Measurements from ENCODE around the gene SORCS1.

Gene SORCS1

GRCh38 chr10:106919871-106920282 is 244.6 kb downstream of the SORCS1 start:
- Mint-ChIP-seq H3K9me3 (no peaks in the 10 kb centered on the region), H3K36me3 (ENCODE audit: low read depth) (no peaks in the 10 kb centered on the region), H3K4me1 (peaks cover 1% of the 10 kb centered on the region), H3K27me3 (ENCODE audit: low read depth, poor library complexity) (peaks cover under 1% of the 10 kb centered on the region), H3K27ac (no peak overlapping the region), H3K4me3 (no peak overlapping the region)
- no peak for DNase-seq
- no peak for TF ChIP-seq CTCF (IDR thresholded peaks at IDR 0.05)

GRCh38 chr10:106917452-106918055 is 247.0 kb downstream of the SORCS1 start:
- TF ChIP-seq CTCF (IDR thresholded peaks at IDR 0.05), result no peak
- H3K36me3 Mint-ChIP-seq (ENCODE audit: low read depth), result no peaks in the 10 kb centered on the region
- no peak overlapping the region for H3K27ac Mint-ChIP-seq
- peaks cover 13% of the 10 kb centered on the region for H3K4me1 Mint-ChIP-seq
- H3K9me3 Mint-ChIP-seq, result no peaks in the 10 kb centered on the region
- no peak for DNase-seq
- peaks cover 4% of the 10 kb centered on the region for H3K27me3 Mint-ChIP-seq (ENCODE audit: low read depth, poor library complexity)
- no peak overlapping the region for H3K4me3 Mint-ChIP-seq

DNA sequence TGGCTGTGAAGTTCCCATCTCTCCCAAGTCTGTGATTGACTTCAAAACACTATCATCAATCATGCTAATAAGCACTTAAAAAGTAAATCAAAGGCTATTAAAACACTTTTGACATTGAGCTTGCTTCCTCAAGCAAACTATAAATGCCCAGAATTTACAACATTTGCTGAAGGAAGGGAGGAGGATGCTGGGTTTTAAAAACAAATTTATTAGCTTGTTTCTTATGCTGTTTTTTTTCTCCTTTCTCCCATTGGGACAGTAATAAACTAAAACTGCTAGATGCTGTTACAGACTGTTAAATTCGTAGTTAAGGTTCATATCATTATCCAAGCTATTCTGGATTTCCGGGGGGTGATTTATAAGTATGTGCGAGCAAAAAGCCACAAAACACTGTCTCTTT is 250.5 kb downstream of the SORCS1 start:
- DNase-seq, result no peak
- H3K27me3 Mint-ChIP-seq (ENCODE audit: low read depth, poor library complexity), result peaks cover 7% of the 10 kb centered on the region
- no peaks in the 10 kb centered on the region for H3K9me3 Mint-ChIP-seq
- no peak overlapping the region for H3K27ac Mint-ChIP-seq
- peaks cover 16% of the 10 kb centered on the region for H3K4me1 Mint-ChIP-seq
- no peak overlapping the region for H3K4me3 Mint-ChIP-seq
- no peaks in the 10 kb centered on the region for H3K36me3 Mint-ChIP-seq (ENCODE audit: low read depth)
- TF ChIP-seq CTCF (IDR thresholded peaks at IDR 0.05), result no peak

GRCh38 chr10:106913348-106913747 is 251.2 kb downstream of the SORCS1 start:
- TF ChIP-seq CTCF (IDR thresholded peaks at IDR 0.05), result no peak
- no peaks in the 10 kb centered on the region for H3K36me3 Mint-ChIP-seq (ENCODE audit: low read depth)
- H3K27ac Mint-ChIP-seq, result no peak overlapping the region
- H3K4me1 Mint-ChIP-seq, result peaks cover 16% of the 10 kb centered on the region
- H3K4me3 Mint-ChIP-seq, result no peak overlapping the region
- H3K27me3 Mint-ChIP-seq (ENCODE audit: low read depth, poor library complexity), result peaks cover 7% of the 10 kb centered on the region
- no peak for DNase-seq
- H3K9me3 Mint-ChIP-seq, result no peaks in the 10 kb centered on the region

GRCh38 chr10:106911096-106911495 is 253.4 kb downstream of the SORCS1 start:
- Mint-ChIP-seq H3K36me3 (ENCODE audit: low read depth) (no peaks in the 10 kb centered on the region), H3K27ac (no peak overlapping the region), H3K4me3 (no peak overlapping the region), H3K4me1 (peaks cover 16% of the 10 kb centered on the region), H3K9me3 (peaks cover 4% of the 10 kb centered on the region), H3K27me3 (ENCODE audit: low read depth, poor library complexity) (peaks cover 7% of the 10 kb centered on the region)
- TF ChIP-seq CTCF (IDR thresholded peaks at IDR 0.05), result no peak
- no peak for DNase-seq

- DNase-seq, result no peak
- no peaks in the 10 kb centered on the region for H3K36me3 Mint-ChIP-seq (ENCODE audit: low read depth)
- TF ChIP-seq CTCF (IDR thresholded peaks at IDR 0.05), result no peak
- peaks cover 7% of the 10 kb centered on the region for H3K27me3 Mint-ChIP-seq (ENCODE audit: low read depth, poor library complexity)
- peaks cover 4% of the 10 kb centered on the region for H3K9me3 Mint-ChIP-seq
- peaks cover 16% of the 10 kb centered on the region for H3K4me1 Mint-ChIP-seq
- no peak overlapping the region for H3K27ac Mint-ChIP-seq
- H3K4me3 Mint-ChIP-seq, result no peak overlapping the region
Observed at GRCh38 chr10:106910666-106911065, 253.8 kb downstream of the SORCS1 start.
